ENCODE measurements around the gene TNFRSF12A. TPM values are rescaled to one million over a fixed set of nuclear protein-coding genes. Genes with fewer than 3 reads are reported as not detected.

Gene TNFRSF12A
- total RNA-seq, 4 donors from 2014 or later, result 12.6 to 76.2 (median 24.0) TPM

- no peak for TF ChIP-seq CTCF (IDR thresholded peaks at IDR 0.05)
- no peak for TF ChIP-seq POLR2A (IDR thresholded peaks at IDR 0.05)
- Histone ChIP-seq H3K27me3 (no peaks in the 10 kb centered on the region), H3K27ac (no peak overlapping the region), H3K36me3 (no peaks in the 10 kb centered on the region), H3K4me3 (no peak overlapping the region), H3K9me3 (no peaks in the 10 kb centered on the region), H3K4me1 (no peaks in the 10 kb centered on the region)
- no peak for DNase-seq
- intact Hi-C loops (cut with DNase I; ENCODE audit: low total_unique reads), result no loop called here
These were observed 50.5 kb downstream of the TNFRSF12A start for GRCh38 chr16:3070608-3071111.

- no peaks in the 10 kb centered on the region for H3K9me3 ChIP-seq
- intact Hi-C loops (cut with DNase I; ENCODE audit: low total_unique reads), result no loop called here
- H3K27me3 ChIP-seq, result no peaks in the 10 kb centered on the region
- TF ChIP-seq POLR2A (IDR thresholded peaks at IDR 0.05) (no peak), CTCF (IDR thresholded peaks at IDR 0.05) (no peak)
- no peaks in the 10 kb centered on the region for H3K4me1 ChIP-seq
- H3K36me3 ChIP-seq, result no peaks in the 10 kb centered on the region
- H3K27ac ChIP-seq, result no peak overlapping the region
- no peak overlapping the region for H3K4me3 ChIP-seq
- DNase-seq, result no peak
These were observed 51.5 kb downstream of the TNFRSF12A start for GRCh38 chr16:3071655-3072054.

Small RNA genes lying within 50 kb of the gene (small RNA-seq; reads per million reads assigned to genes)
- gene LINC00514, result not detected

Other genes starting within 250 kb of the TNFRSF12A start
- 100 to 1,000 TPM in 3 of 4 donors, 10 to 100 TPM in 1; 88.4 to 524 (median 219) TPM for gene ELOB, start 243.1 kb upstream of the TNFRSF12A start, total RNA-seq
- under 1 TPM in 1 of 4 donors, not detected in 3; 0.21 TPM for gene PRSS33, start 232.8 kb upstream of the TNFRSF12A start, total RNA-seq
- not detected for gene PRSS41, start 221.9 kb upstream of the TNFRSF12A start, total RNA-seq
- not detected for gene PRSS21, start 203.1 kb upstream of the TNFRSF12A start, total RNA-seq
- 10 to 100 TPM in 1 of 4 donors, 1 to 10 TPM in 1, not detected in 2; 1.3 to 15.9 TPM for gene ZG16B, start 190.1 kb upstream of the TNFRSF12A start, total RNA-seq
- 1 to 10 TPM in 1 of 4 donors, under 1 TPM in 1, not detected in 2; 0.46 to 2.4 TPM for gene PRSS22, start 162.2 kb upstream of the TNFRSF12A start, total RNA-seq
- 100 to 1,000 TPM in 1 of 4 donors, 10 to 100 TPM in 3; 27.9 to 223 (median 40.9) TPM for gene FLYWCH2, start 137.2 kb upstream of the TNFRSF12A start, total RNA-seq
- 10 to 100 TPM; 11.5 to 62.3 (median 27.2) TPM for gene FLYWCH1, start 108.4 kb upstream of the TNFRSF12A start, total RNA-seq
- gene KREMEN2, start 56.1 kb upstream of the TNFRSF12A start, total RNA-seq, result under 1 TPM in 1 of 4 donors, not detected in 3; 0.41 TPM
- 1 to 10 TPM in 3 of 4 donors, under 1 TPM in 1; 0.26 to 4.8 (median 2.5) TPM for gene PAQR4, start 51.0 kb upstream of the TNFRSF12A start, total RNA-seq
- gene PKMYT1, start 39.9 kb upstream of the TNFRSF12A start, total RNA-seq, result 1 to 10 TPM in 1 of 4 donors, not detected in 3; 6.1 TPM
- 1 to 10 TPM in 1 of 4 donors, under 1 TPM in 1, not detected in 2; 0.21 to 1.8 TPM for gene CLDN9, start 7.4 kb upstream of the TNFRSF12A start, total RNA-seq
- gene CLDN6, start 2.2 kb upstream of the TNFRSF12A start, total RNA-seq, result 1 to 10 TPM in 1 of 4 donors, not detected in 3; 4.1 TPM
- 10 to 100 TPM in 3 of 4 donors, 1 to 10 TPM in 1; 3.6 to 67.5 (median 25.4) TPM for gene HCFC1R1, start 3.6 kb downstream of the TNFRSF12A start, total RNA-seq
- 10 to 100 TPM in 3 of 4 donors, 1 to 10 TPM in 1; 3.8 to 29.0 (median 22.3) TPM for gene THOC6, start 3.7 kb downstream of the TNFRSF12A start, total RNA-seq
- 1 to 10 TPM in 1 of 4 donors, under 1 TPM in 2, not detected in 1; 0.26 to 1.9 (median 0.29) TPM for gene BICDL2, start 16.6 kb downstream of the TNFRSF12A start, total RNA-seq
- 1 to 10 TPM in 1 of 4 donors, under 1 TPM in 1, not detected in 2; 0.21 to 1.1 TPM for gene MMP25, start 26.2 kb downstream of the TNFRSF12A start, total RNA-seq
- gene IL32, start 45.3 kb downstream of the TNFRSF12A start, total RNA-seq, result 10 to 100 TPM in 3 of 4 donors, 1 to 10 TPM in 1; 7.5 to 37.1 (median 20.9) TPM
- gene ZSCAN10, start 78.9 kb downstream of the TNFRSF12A start, total RNA-seq, result not detected
- 10 to 100 TPM; 12.9 to 26.9 (median 18.3) TPM for gene ZNF205, start 92.2 kb downstream of the TNFRSF12A start, total RNA-seq
- 100 to 1,000 TPM in 1 of 4 donors, 10 to 100 TPM in 1, 1 to 10 TPM in 1, under 1 TPM in 1; 0.77 to 101 (median 11.1) TPM for gene ZNF213, start 114.7 kb downstream of the TNFRSF12A start, total RNA-seq
- gene OR1F1, start 167.8 kb downstream of the TNFRSF12A start, total RNA-seq, result not detected
- gene ZNF200, start 214.8 kb downstream of the TNFRSF12A start, total RNA-seq, result 10 to 100 TPM in 2 of 4 donors, 1 to 10 TPM in 2; 4.1 to 17.6 (median 10.7) TPM
- 10 to 100 TPM in 1 of 4 donors, 1 to 10 TPM in 1, under 1 TPM in 2; 0.21 to 12.0 (median 1.1) TPM for gene MEFV, start 236.3 kb downstream of the TNFRSF12A start, total RNA-seq